GM12892 (cell line): ENCODE results near the gene SLC6A2.

Experiments
- POLR2A ChIP-seq: IDR thresholded peaks from 2 replicates; pipeline ENCODE4 v1.6.1; 2011; ENCODE audit warnings: low read depth, low read length, control low read depth
- POLR2AphosphoS5 ChIP-seq: IDR thresholded peaks from 2 replicates; pipeline ENCODE4 v1.6.1; 2011; ENCODE audit warnings: low read depth, low read length, control low read depth
- TAF1 ChIP-seq: IDR thresholded peaks from 2 replicates; pipeline ENCODE4 v1.6.1; 2011; ENCODE audit warnings: low read depth, mild to moderate bottlenecking, control low read depth, low read length, borderline replicate concordance

- TF ChIP-seq POLR2A (no peak), POLR2AphosphoS5 (no peak), TAF1 (no peak)
These were observed 12.0 kb downstream of the SLC6A2 start for GRCh38 chr16:55667753-55668152.
